PFSK-1 (cell line): ENCODE measurements around the gene BPIFB3.

Source experiments
- POLR2AphosphoS5 ChIP-seq: IDR thresholded peaks from 2 replicates; pipeline ENCODE4 v1.6.1; 2012; ENCODE audit warnings: low read depth, mild to moderate bottlenecking, control low read depth, low read length, moderate library complexity
- TF ChIP-seq, protein P1 (sequence below), 2 experiments: IDR thresholded peaks; 2 replicates each; pipeline versions ENCODE4 v1.6.1 to v1.8.0; 2011 to 2012; ENCODE audit warnings: low read depth in 2 of 2, low read length in 2 of 2, control low read depth in 1 of 2, inconsistent platforms in 1 of 2, mild to moderate bottlenecking in 1 of 2, moderate library complexity in 1 of 2; ENCODE audit not compliant: insufficient read depth in 1 of 2

- TF ChIP-seq POLR2AphosphoS5 = no peak
- TF ChIP-seq, protein P1, sequence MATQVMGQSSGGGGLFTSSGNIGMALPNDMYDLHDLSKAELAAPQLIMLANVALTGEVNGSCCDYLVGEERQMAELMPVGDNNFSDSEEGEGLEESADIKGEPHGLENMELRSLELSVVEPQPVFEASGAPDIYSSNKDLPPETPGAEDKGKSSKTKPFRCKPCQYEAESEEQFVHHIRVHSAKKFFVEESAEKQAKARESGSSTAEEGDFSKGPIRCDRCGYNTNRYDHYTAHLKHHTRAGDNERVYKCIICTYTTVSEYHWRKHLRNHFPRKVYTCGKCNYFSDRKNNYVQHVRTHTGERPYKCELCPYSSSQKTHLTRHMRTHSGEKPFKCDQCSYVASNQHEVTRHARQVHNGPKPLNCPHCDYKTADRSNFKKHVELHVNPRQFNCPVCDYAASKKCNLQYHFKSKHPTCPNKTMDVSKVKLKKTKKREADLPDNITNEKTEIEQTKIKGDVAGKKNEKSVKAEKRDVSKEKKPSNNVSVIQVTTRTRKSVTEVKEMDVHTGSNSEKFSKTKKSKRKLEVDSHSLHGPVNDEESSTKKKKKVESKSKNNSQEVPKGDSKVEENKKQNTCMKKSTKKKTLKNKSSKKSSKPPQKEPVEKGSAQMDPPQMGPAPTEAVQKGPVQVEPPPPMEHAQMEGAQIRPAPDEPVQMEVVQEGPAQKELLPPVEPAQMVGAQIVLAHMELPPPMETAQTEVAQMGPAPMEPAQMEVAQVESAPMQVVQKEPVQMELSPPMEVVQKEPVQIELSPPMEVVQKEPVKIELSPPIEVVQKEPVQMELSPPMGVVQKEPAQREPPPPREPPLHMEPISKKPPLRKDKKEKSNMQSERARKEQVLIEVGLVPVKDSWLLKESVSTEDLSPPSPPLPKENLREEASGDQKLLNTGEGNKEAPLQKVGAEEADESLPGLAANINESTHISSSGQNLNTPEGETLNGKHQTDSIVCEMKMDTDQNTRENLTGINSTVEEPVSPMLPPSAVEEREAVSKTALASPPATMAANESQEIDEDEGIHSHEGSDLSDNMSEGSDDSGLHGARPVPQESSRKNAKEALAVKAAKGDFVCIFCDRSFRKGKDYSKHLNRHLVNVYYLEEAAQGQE (IDR thresholded peaks at IDR 0.05; ENCODE audit: insufficient read depth in 1 of 2, low read depth in 2 of 2, low read length in 2 of 2) = no peak
Observed at GRCh38 chr20:33083544-33084340, 30.0 kb downstream of the BPIFB3 start.
